GM18868 (cell line): Measurements from ENCODE around the gene CPLANE2.

Experiments
- ATAC-seq: cut with Tn5 transposase; IDR thresholded peaks from one replicate; pipeline ENCODE4 v1.9.1; 2021; ENCODE audit warnings: mild to moderate bottlenecking, moderate library complexity; ENCODE audit not compliant: unreplicated experiment

Gene CPLANE2

DNA sequence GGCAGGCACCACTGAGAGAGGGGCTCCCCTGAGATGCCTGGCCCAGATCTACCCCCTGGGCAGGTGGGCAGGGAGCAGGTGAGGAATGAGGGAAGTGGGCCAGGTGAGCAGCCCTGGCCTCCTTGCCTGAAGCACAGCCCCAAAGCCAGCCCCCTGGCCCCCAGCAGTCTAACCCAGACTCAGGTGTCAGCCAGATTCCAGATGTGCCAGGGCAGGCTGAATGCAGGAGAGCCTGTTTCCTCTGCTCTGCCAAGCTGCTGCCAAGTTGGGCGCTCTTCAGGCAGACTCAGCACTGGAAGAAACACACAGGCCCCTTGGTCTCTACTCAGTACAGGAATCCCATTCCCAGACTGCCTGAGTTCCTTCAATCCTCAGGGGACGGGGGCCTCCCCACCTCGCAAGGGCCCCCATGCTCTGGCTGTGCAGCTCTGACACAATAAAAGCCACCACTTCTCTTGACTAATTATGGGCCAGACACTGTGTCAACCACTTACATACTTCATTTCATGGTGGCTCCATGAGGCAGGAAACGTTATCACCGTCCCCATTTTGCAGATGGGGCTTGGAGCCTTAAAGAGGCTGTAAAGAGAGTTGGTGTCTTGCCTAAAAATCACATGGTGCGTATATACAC is 45.0 kb downstream of the CPLANE2 start:
- ATAC-seq: no peak

DNA sequence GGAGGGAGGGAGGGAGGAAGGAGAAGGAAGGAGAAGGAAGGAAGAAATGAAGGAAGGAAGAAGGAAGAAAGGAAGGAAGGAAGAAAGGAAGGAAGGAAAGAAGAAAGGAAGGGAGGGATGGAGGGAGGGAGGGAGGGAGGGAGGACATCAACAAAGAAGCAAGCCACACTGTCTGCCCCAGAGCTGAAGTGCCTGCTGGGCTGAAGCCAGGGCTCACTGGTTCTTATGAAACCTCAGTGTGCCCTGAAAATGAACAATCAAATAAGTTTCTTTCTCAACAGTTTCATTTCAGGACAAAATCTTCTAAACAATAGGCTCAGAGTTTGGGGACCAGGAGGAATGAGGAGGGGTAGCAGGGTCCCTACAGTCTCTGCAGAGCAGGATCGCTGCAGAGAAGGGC is 45.7 kb downstream of the CPLANE2 start:
- ATAC-seq: no peak

DNA sequence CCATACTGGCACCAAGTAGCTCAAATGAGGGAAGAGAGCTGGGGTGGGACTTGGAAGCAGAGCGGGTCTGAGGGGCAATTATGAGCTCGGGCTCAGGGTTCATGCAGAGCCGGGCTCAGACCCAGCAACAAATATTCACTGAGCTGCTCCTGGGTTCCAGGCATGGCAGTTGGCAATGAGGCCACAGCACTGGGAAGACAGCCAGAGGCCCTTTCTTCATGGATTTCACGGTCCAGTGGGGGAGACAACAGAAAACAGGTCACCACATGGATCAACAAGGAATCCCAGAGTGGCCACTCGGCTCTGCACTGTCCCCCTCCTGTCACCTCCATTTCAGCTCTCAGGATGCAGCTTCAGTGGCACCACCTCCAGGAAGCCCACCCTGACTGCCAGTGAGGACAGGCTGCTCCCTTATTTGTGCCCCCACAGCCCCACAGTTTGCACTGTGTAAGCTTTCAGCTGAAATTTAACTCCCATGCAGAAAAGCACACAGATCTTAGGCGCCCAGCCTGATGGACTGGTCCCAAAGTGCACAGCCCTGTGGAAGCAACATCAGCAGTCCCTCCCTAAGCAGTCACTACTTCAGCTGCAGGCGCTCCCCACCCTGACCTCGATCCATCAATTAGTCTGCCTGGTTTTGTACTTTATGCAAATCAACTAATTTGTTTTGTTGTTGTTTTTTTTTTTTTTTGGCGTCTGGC is 46.9 kb downstream of the CPLANE2 start:
- no peak for ATAC-seq

DNA sequence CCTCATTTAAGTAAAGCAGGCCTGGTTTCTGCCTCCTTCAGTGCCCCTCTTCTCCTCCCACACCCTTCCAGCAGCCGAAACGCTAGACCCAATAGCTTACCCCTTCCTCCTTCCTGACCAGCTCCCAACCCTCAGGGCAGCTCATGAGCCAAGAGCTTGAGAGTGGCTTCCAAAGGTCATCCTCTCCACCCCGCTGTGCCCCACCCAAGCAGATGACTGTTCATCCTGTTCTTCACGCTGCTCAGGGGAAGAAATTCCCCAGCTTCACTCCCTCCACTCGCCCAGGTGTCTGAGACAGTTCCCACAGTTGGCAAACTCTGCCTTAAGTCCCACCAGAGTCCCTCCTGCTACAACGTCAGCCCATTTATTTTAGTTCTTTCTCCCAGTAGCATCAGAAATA is 48.0 kb downstream of the CPLANE2 start:
- no peak for ATAC-seq

DNA sequence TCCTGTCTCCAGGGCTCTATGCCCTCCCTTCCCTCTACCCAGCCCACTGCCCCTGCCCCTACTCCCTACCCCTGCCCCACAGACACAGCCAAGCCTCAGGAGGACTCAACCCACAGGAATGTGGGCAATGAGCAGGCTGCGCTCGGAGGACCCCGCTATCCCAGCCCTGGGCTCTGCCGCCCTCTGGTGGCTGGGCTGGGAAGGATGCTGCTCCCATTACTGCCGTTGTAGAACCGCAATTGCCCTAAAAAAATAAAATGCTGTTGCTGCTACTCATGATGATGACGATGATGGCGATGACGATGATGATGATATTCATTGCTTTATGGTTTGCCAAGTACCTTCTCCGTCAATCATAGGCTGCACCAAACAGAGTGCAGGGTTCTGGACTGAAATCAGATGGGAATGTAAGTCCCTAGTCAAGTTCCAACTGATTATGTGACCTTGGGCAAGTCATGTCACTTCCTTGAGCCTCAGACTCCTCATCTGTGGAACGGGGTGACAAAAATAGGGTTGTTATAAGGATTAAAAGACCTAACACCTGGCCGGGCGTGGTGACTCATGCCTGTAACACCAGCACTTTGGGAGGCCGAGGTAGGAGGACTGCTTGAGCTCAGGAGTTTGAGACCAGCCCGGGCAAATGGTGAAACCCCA is 49.1 kb downstream of the CPLANE2 start:
- no peak for ATAC-seq

DNA sequence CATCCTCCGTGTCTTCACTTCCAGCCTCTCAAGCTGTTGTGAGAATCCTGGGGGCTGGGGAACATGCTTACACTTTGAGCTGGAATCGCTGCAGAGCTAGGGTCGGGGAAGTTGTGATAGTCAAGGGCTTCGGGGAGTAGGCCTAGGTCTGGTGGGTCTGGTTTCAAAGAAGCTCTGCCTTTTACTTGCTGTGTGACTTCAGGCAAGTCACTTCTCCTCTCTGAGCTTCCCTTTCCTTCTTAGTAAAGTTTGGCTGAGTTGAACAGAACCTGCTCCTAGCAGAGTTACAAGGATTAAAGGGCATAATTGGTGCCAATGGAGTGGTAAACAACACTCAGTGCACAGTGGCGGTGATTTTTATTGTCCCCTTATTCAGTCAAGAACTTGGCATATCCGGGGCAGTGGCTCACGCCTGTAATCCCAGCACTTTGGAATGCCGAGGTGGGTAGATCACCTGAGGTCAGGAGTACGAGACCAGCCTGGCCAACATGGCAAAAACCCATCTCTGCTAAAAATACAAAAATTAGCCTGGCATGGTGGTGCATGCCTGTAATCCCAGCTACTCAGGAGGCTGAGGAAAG is 50.2 kb downstream of the CPLANE2 start:
- ATAC-seq: no peak

DNA sequence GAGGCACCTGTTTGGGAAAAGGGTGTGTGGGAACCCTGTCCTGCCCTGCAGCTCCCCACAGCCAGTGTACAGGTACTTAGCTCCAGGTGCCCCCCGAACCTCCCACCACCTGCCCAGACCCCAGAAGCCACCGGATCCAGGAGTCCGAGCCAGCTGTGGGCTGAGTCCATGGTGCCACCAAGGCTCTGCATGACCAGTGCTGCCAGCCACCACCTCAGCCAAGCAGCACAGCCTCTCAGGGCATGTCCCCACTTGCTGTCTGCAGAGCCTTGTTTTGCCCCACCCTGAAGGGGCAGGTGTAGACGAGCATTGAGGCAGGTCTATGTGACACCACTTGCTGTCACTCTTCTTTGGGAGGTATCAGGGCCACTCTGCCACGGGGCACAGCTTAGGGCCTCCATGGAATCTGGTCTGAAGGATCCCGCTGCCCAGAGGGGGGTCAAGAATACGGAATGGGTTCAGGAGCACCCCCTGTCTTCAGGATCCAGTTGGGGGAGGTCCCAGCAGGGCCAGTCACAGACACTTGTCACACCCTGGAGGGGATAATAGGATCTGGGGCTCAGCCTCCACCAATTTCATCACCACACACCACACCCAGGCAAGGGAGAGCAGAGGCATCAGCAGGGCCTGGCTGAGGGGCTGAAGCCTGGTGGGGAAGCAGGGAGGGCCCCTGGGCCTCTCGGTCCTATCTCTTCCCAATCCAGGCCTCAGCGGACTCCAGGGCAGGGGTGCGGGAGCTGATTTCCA is 52.3 kb downstream of the CPLANE2 start:
- no peak for ATAC-seq

DNA sequence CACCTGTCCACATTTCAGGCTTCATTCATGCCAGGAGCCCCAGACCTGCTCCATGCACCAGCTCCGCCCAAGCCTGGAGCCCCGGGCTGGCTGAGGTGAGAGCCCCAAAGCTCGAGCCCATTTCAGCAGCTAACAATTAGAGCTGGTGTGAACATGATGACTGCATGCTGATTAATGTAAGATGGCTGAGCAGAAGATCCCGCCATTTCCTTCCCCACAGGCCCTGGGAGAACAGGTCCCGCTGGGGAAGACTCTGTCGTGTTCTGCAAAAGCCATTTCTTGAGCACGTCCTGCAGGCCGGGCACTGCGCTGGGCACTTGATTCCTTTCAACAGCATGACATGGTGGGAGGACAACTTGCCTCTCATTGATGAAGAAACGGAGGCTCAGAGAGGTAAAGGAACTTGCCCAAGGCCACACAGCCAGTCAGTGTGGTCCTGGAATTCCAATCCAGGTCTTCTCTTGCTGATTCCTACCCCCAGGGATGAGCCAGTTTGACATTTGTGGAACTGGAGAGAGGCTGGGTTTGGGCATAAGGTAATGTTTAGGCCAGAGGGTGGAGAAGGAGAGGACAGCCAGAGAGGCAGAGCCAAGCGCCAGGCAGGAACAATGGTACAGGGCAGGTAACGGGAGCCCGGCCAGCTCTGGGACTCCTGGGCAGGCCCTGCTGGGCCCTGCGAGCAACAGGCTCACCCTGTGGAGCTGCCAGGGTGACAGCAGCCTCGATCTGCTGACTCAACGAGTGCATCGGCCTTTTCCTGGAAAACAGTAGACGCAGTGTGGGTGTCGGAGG is 53.0 kb downstream of the CPLANE2 start:
- no peak for ATAC-seq

DNA sequence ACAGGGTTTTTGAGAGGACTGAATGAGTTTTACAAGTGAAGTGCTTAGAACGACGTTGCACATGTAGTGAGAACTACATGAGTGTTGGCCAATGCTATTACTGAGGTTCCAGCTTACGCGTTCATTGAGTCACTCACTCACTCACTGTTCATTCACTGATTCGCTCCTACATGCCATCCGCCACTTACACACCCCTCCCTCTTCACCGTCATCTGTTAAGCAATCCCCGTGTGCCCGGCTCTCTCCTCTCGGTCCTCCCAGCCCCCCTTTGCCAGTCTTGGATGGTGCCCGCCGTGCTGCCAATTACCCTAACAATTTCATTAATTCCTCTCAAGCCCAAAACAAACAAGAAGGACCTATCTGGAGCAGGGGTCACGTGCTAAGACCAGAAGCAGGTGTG is 53.8 kb downstream of the CPLANE2 start:
- no peak for ATAC-seq

DNA sequence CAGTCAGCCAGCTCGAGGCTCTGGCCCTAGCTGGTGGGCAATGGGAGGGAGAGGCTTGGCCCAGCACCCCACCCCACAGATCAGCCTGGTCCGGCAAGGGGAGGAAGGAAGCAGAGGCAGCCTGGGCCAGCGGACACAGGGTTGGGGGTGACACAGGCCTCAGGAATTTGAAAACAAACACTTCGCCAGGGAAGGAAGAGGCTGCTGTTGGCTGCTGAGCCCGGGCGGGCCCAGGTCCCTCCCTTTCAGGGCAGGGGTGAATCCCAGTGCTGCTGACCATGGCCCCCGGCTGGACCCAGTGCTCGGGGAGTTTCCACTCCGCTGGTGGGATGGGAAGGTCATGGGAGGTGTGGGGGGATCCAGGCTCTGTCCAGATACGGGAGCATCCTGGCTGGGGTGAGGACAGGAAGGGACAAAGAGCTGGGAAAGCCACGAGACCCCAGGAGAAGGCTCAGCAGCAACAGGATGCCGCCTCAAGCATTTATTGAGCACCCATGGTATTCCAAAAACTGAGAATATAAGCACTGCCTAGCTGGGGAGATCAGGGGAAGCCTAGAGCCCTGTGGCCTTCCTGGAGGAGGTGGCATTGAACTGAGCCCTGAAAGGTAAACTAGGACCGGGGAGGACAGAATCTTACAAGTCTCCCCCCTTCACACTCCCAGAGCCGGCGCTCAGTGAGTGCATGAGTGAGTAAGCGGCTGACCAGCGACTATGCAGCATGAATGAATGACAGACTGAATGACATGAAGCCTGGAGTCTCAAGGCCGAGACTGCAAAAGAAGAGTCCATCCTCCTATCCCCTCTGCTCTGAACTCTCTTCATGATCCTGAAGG is 54.9 kb downstream of the CPLANE2 start:
- ATAC-seq: no peak
